Adrenal gland (tissue), 12 donors: ENCODE results near the gene NIPA2. TPM values are rescaled to one million over a fixed set of nuclear protein-coding genes. Genes with fewer than 3 reads are reported as not detected.

Experiments used
- DNase-seq, 7 donors: peaks; one replicate each; pipeline ENCODE4 v3.0.0-alpha.2; 2019 to 2020
- H3K27ac ChIP-seq, 5 donors: fragments of 200-600 bp; sonication (generic) in 4 of 5; 1 replicate in 3 of 5; 2 replicates in 2 of 5; pipeline versions ENCODE4 v1.5.1 to v1.8.0; 2016 to 2020; ENCODE audit warnings: mild to moderate bottlenecking in 1 of 5
- H3K27me3 ChIP-seq: fragments of 200-600 bp; 2 replicates; pipeline ENCODE4 v1.8.0; 2021
- H3K36me3 ChIP-seq, 2 donors: fragments of 200-600 bp; replicated peaks in 1 of 2; 1 replicate in 1 of 2; 2 replicates in 1 of 2; pipeline versions ENCODE4 v1.5.1 to v1.8.0; 2018 to 2022
- H3K4me1 ChIP-seq, 2 donors: fragments of 200-600 bp; replicated peaks in 1 of 2; 1 replicate in 1 of 2; 2 replicates in 1 of 2; pipeline versions ENCODE4 v1.5.1 to v1.8.0; 2018 to 2021
- H3K4me3 ChIP-seq, 4 donors: fragments of 200-600 bp; sonication (generic) in 3 of 4; one replicate each; pipeline ENCODE4 v1.5.1; 2016 to 2018
- H3K9me3 ChIP-seq, 3 donors: fragments of 200-600 bp; sonication (generic) in 1 of 3; replicated peaks in 1 of 3; 1 replicate in 2 of 3; 2 replicates in 1 of 3; pipeline versions ENCODE4 v1.5.1 to v1.8.0; 2016 to 2021
- CTCF ChIP-seq, 6 experiments: fragments of 450-650 bp in 4 of 6; fragments of 200-600 bp in 2 of 6; sonication (generic) in 1 of 6; IDR thresholded peaks; 1 replicate in 5 of 6; 2 replicates in 1 of 6; pipeline versions ENCODE4 v1.5.1 to v1.8.0; 2016 to 2021; ENCODE audit warnings: antibody characterized with exemption in 6 of 6, mild to moderate bottlenecking in 2 of 6, moderate library complexity in 1 of 6
- POLR2A ChIP-seq, 2 donors: fragments of 450-650 bp; IDR thresholded peaks; one replicate each; pipeline ENCODE4 v1.6.1; 2017; ENCODE audit warnings: antibody characterized with exemption in 2 of 2, mild to moderate bottlenecking in 2 of 2, moderate library complexity in 1 of 2
- WGBS, 4 donors: extraction: QIAGEN DNeasy Blood & Tissue Kit in 2 of 4; methylation state at CpG; one replicate each; pipeline versions ENCODE4 v1.1.5 to v1.1.7; 2013 to 2017; 5-methylcytosine and 5-hydroxymethylcytosine counted together
- intact Hi-C, 2 donors: fragments of 100-400 bp; cut with DNase I; formaldehyde crosslinking; loops; one replicate each; pipeline versions ENCODE4 v1.14.1 to v1.15.0; 2022 to 2023
- polyA plus RNA-seq, 3 donors: library from polyadenylated mRNA; stranded (reverse); fragments of 200-250 nt in 2 of 3; fragments of 350-450 nt in 1 of 3; fragmentation: Illumina TruSeq in 1 of 3; extraction: RNeasy Lipid Tissue Mini Kit (QIAGEN cat#74804) in 1 of 3; gene quantifications; one replicate each; pipeline ENCODE4 v1.2.3, GENCODE V29; 2013 to 2014
- total RNA-seq, 9 donors: library from RNA; depleted of rRNA in 4 of 9; stranded (reverse); fragments of >200 nt in 4 of 9; fragments of 120-200 nt in 1 of 9; fragmentation: NEBNext Ultra II Directional in 1 of 9; extraction: Animal tissue kit (Norgen Biotek cat#: 25700) in 1 of 9; gene quantifications; one replicate each; pipeline versions ENCODE4 v1.1.0 to v1.2.4, GENCODE V29; 2013 to 2023
- donor health status: healthy with polysubstance abuse.
- donor health status: Bipolar disorder and iron deficiency.
- donor health status: DM: yes; HTN: yes; CAD: no.
- donor health status: DM: no; HTN: no; CAD: no.
- donor health status: DM: no; HTN: no; CAD: no.
- donor health status: DM: yes; HTN: yes; CAD: no.

The NIPA2 gene
- total and polyA plus RNA-seq, 12 donors = 10.5 to 77.4 (median 60.2) TPM

- no peak overlapping the region for H3K27ac ChIP-seq
- H3K4me3 ChIP-seq = no peak overlapping the region
- H3K4me1 ChIP-seq = no peaks in the 10 kb centered on the region
- 88 to 95% (median 93%) methylated on average over 26 to 33 of the region's 33 CpGs for WGBS, 4 donors
- intact Hi-C loops = no loop called here
- no peak for DNase-seq
- TF ChIP-seq POLR2A (IDR thresholded peaks at IDR 0.05) (no peak), CTCF (IDR thresholded peaks at IDR 0.05) (no peak)
- H3K9me3 ChIP-seq = no peaks in the 10 kb centered on the region
- H3K36me3 ChIP-seq = peaks cover 0 to 49% of the 10 kb centered on the region in 2 donors
- no peaks in the 10 kb centered on the region for H3K27me3 ChIP-seq
Measured at GRCh38 chr15:22880068-22880980, 41.9 kb downstream of the NIPA2 start.

DNA sequence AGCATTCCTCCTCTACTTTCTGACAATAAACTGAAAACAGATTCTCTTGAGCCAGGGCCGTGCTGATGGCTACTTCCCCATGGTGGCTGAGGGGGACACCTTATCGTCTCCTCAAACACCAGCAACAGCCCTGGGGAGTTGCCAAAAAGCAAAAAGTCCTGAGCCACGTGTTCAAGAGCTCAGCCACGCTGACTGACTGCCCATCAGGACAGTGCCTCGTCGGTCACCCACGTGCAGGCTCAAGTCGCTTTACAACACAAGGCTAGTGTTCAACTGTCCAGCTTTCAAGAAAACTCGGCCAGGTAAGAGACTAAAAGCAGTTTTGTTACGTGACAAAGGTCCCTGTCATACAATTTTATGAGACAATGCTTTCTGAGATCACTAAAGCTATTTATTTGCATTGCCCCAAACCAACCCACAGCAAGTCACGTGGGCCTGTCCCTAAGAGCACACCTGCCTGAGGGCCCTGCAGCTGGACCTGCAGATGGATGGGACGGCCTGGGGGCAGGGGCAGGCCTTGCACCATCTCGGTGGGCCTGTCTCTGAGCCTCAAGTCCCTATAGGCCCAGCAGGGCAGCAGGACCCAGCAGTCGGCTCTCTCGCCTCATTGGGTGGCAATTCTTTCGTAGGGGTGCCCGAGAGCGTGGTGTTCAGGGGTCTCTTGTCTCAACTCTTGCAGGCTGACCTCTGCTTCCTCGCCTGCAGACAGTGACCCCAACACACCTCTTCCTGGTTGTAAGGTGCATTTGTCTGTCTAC lies 42.7 kb downstream of the NIPA2 start:
- H3K4me1 ChIP-seq = no peaks in the 10 kb centered on the region
- peaks cover 0 to 43% of the 10 kb centered on the region in 2 donors for H3K36me3 ChIP-seq
- H3K9me3 ChIP-seq = no peaks in the 10 kb centered on the region
- WGBS, 4 donors = 91 to 95% (median 94%) methylated on average over 17 to 19 of the region's 19 CpGs
- no peak for DNase-seq
- no peak overlapping the region for H3K4me3 ChIP-seq
- intact Hi-C loops = no loop called here
- H3K27ac ChIP-seq = no peak overlapping the region
- no peaks in the 10 kb centered on the region for H3K27me3 ChIP-seq
- TF ChIP-seq CTCF (IDR thresholded peaks at IDR 0.05) = no peak
- no peak for TF ChIP-seq POLR2A (IDR thresholded peaks at IDR 0.05)

DNA sequence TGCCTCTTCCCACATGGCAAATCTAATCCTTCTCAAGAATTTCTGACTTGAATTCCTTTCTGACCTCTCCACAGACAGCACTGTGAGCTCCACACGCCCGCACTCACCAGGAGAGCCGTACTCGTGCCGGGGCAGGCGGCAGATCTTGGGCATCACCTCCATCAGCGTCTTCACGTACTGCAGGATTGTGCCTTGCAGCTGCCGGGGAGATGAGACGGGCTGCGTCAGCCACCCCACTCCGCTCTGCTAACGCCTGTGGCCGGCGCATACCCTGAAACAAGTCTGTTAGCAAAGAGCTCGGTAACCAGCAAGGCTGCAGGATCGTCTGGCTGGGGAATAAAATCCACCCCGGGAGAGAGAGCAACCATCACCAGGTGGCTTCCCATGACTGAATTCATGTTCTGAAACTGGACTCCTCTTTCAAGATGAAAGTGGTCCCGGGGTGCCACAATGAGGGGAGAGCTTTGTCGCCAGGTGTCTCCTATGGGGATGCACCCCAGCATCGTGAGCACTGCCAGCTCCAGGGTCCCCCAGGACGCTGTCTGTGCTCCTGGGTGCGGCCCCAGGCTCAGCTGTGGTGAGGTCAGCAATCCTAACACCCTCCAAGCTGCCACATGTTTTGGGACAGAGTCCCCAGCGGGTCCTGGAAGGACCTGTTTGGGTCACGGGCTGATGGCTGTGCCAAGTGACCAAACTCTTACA lies 43.4 kb downstream of the NIPA2 start:
- no peak overlapping the region for H3K27ac ChIP-seq
- intact Hi-C loops = no loop called here
- DNase-seq = no peak

More for the DNA sequence above, 43.4 kb downstream of the NIPA2 start:
- H3K27me3 ChIP-seq = no peaks in the 10 kb centered on the region
- peaks cover 0 to 36% of the 10 kb centered on the region in 2 donors for H3K36me3 ChIP-seq
- no peaks in the 10 kb centered on the region for H3K9me3 ChIP-seq
- H3K4me3 ChIP-seq = no peak overlapping the region
- 91 to 96% (median 94%) methylated on average over 16 to 25 of the region's 25 CpGs for WGBS, 4 donors
- no peak for TF ChIP-seq CTCF (IDR thresholded peaks at IDR 0.05)
- TF ChIP-seq POLR2A (IDR thresholded peaks at IDR 0.05) = no peak
- no peaks in the 10 kb centered on the region for H3K4me1 ChIP-seq
